ENCODE results near the gene TRUB2. TPM values are rescaled to one million over a fixed set of nuclear protein-coding genes. Genes with fewer than 3 reads are reported as not detected.

The TRUB2 gene
- total RNA-seq, 1 donor from 2014 or later, result 8.3 TPM

GRCh38 chr9:128257086-128257825 is 65.0 kb downstream of the TRUB2 start:
- peaks cover 5% of the 10 kb centered on the region for H3F3A ChIP-seq (ENCODE audit: low read depth)
- TF ChIP-seq EZH2phosphoT487 (IDR thresholded peaks at IDR 0.05) (no peak), EZH2 (IDR thresholded peaks at IDR 0.05) (no peak)
- Mint-ChIP-seq H3K36me3 (peaks cover 20% of the 10 kb centered on the region), H3K4me3 (peak overlapping the region; percentile 64), H3K27me3 (ENCODE audit: insufficient read depth, low read depth) (peaks cover 8% of the 10 kb centered on the region), H3K4me1 (peaks cover 5% of the 10 kb centered on the region), H3K9me3 (no peaks in the 10 kb centered on the region), H3K27ac (no peak overlapping the region)
- no peaks in the 10 kb centered on the region for H3K79me2 ChIP-seq (ENCODE audit: low read depth)
- no peaks in the 10 kb centered on the region for H3K27me3 ChIP-seq
- no peaks in the 10 kb centered on the region for H3K36me3 ChIP-seq
- H3K9ac ChIP-seq, result no peak overlapping the region
- H3K4me3 ChIP-seq, result no peak overlapping the region
- no peak overlapping the region for H3K27ac ChIP-seq
- H3K4me2 ChIP-seq, result no peak overlapping the region
- no peak for DNase-seq (ENCODE audit: low spot score)
- H2AFZ ChIP-seq (replicated peaks), result no peak overlapping the region
- no peaks in the 10 kb centered on the region for H3K4me1 ChIP-seq
- H4K20me1 ChIP-seq (ENCODE audit: low read depth), result peaks cover 15% of the 10 kb centered on the region
- H3K9me3 ChIP-seq (ENCODE audit: low read depth), result no peaks in the 10 kb centered on the region

Other genes with a start within 250 kb of the TRUB2 start
- 25.7 and 61.2 TPM in 2 replicates for gene PTGES2, start 194.7 kb downstream of the TRUB2 start, total RNA-seq (ENCODE audit: low replicate concordance)
- gene LCN2, start 173.0 kb downstream of the TRUB2 start, total RNA-seq (ENCODE audit: low replicate concordance), result not detected in 2 replicates
- gene BBLN, start 162.2 kb downstream of the TRUB2 start, total RNA-seq (ENCODE audit: low replicate concordance), result 69.4 and 228 TPM in 2 replicates
- gene CIZ1, start 130.9 kb downstream of the TRUB2 start, total RNA-seq (ENCODE audit: low replicate concordance), result 33.4 and 48.8 TPM in 2 replicates
- 30.1 and 52.7 TPM in 2 replicates for gene DNM1, start 119.1 kb downstream of the TRUB2 start, total RNA-seq (ENCODE audit: low replicate concordance)
- gene GOLGA2, start 46.4 kb downstream of the TRUB2 start, total RNA-seq (ENCODE audit: low replicate concordance), result 25.2 and 37.5 TPM in 2 replicates
- 15.0 and 21.5 TPM in 2 replicates for gene SWI5, start 46.2 kb downstream of the TRUB2 start, total RNA-seq (ENCODE audit: low replicate concordance)
- 16.8 and 39.0 TPM in 2 replicates for gene COQ4, start 392 bp upstream of the TRUB2 start, total RNA-seq (ENCODE audit: low replicate concordance)
- gene SLC27A4, start 18.1 kb upstream of the TRUB2 start, total RNA-seq (ENCODE audit: low replicate concordance), result 4.4 and 8.6 TPM in 2 replicates
- 10.3 and 21.7 TPM in 2 replicates for gene URM1, start 48.9 kb upstream of the TRUB2 start, total RNA-seq (ENCODE audit: low replicate concordance)
- 2.0 TPM in 1 of 2 replicates, not detected in the other for gene CERCAM, start 98.4 kb upstream of the TRUB2 start, total RNA-seq (ENCODE audit: low replicate concordance)
- gene ODF2, start 133.6 kb upstream of the TRUB2 start, total RNA-seq (ENCODE audit: low replicate concordance), result 40.6 and 49.4 TPM in 2 replicates
- 22.7 and 26.3 TPM in 2 replicates for gene GLE1, start 182.3 kb upstream of the TRUB2 start, total RNA-seq (ENCODE audit: low replicate concordance)
- 112 and 141 TPM in 2 replicates for gene SPTAN1, start 230.1 kb upstream of the TRUB2 start, total RNA-seq (ENCODE audit: low replicate concordance)